Ishikawa (cell line): ENCODE results near the gene AP4M1.

ENCODE experiments used
- CEBPB ChIP-seq: IDR thresholded peaks from 2 replicates; pipeline ENCODE4 v1.6.1; 2012
- CREB1 ChIP-seq: IDR thresholded peaks from 2 replicates; pipeline ENCODE4 v1.6.1; 2012; ENCODE audit warnings: low read depth
- EGR1 ChIP-seq: IDR thresholded peaks from 2 replicates; pipeline ENCODE4 v1.6.1; 2012
- EP300 ChIP-seq: IDR thresholded peaks from 2 replicates; pipeline ENCODE4 v1.6.1; 2012; ENCODE audit warnings: borderline replicate concordance
- FOXM1 ChIP-seq: IDR thresholded peaks from 2 replicates; pipeline ENCODE4 v1.6.1; 2012; ENCODE audit warnings: low read depth, borderline replicate concordance
- MAX ChIP-seq: IDR thresholded peaks from 2 replicates; pipeline ENCODE4 v1.6.1; 2012
- NFIC ChIP-seq: IDR thresholded peaks from 2 replicates; pipeline ENCODE4 v1.6.1; 2012
- RAD21 ChIP-seq: IDR thresholded peaks from 2 replicates; pipeline ENCODE4 v1.6.1; 2012; ENCODE audit warnings: low read depth
- TAF1 ChIP-seq: IDR thresholded peaks from 2 replicates; pipeline ENCODE4 v1.6.1; 2012; ENCODE audit warnings: low read depth, mild to moderate bottlenecking
- TCF12 ChIP-seq: IDR thresholded peaks from 2 replicates; pipeline ENCODE4 v1.6.1; 2012; ENCODE audit warnings: low read depth
- TEAD4 ChIP-seq: IDR thresholded peaks from 2 replicates; pipeline ENCODE4 v1.6.1; 2012
- YY1 ChIP-seq: IDR thresholded peaks from 2 replicates; pipeline ENCODE4 v1.6.1; 2012; ENCODE audit warnings: low read depth
- ZBTB7A ChIP-seq: IDR thresholded peaks from 2 replicates; pipeline ENCODE4 v1.6.1; 2012; ENCODE audit warnings: low read depth
- TF ChIP-seq, protein P1 (sequence below): IDR thresholded peaks from 2 replicates; pipeline ENCODE4 v1.6.1; 2012; ENCODE audit warnings: low read depth, mild to moderate bottlenecking

DNA sequence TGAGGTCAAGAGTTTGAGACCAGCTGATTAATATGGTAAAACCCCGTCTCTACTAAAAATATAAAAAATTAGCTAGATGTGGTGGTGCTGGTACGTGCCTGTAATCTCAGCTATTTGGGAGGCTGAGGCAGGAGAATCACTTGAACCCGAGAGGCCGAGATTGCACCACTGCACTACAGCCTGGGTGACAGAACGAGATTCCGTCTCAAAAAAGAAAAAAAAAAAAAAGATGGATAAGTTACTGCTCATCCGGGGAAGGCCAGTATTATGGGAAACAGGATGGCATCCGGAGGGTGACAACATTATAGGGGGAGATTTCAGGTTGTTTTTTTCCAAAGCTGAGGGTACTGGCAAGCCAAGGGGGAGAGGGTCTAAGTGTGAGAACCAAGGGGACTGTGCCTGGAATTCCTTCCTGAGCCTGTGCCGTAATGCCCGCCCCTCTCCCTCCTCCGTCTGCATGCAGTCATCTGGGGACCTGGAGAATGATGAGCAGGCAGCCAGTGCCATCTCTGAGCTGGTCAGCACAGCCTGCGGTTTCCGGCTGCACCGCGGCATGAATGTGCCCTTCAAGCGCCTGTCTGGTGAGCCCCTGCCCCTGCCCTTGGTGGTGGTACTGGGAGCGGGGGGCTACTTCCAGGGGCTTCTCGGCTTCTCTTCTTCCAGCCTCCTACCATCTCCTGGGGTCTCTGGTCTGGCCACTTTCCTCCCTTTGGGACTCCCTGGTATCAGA lies 51.7 kb downstream of the AP4M1 start:
- TF ChIP-seq RAD21 (no peak), CEBPB (no peak), TCF12 (no peak), TAF1 (no peak), CREB1 (no peak), MAX (no peak), NFIC (no peak), YY1 (no peak), EP300 (no peak), EGR1 (no peak), FOXM1 (no peak), ZBTB7A (no peak), TEAD4 (no peak)
- TF ChIP-seq, protein P1, sequence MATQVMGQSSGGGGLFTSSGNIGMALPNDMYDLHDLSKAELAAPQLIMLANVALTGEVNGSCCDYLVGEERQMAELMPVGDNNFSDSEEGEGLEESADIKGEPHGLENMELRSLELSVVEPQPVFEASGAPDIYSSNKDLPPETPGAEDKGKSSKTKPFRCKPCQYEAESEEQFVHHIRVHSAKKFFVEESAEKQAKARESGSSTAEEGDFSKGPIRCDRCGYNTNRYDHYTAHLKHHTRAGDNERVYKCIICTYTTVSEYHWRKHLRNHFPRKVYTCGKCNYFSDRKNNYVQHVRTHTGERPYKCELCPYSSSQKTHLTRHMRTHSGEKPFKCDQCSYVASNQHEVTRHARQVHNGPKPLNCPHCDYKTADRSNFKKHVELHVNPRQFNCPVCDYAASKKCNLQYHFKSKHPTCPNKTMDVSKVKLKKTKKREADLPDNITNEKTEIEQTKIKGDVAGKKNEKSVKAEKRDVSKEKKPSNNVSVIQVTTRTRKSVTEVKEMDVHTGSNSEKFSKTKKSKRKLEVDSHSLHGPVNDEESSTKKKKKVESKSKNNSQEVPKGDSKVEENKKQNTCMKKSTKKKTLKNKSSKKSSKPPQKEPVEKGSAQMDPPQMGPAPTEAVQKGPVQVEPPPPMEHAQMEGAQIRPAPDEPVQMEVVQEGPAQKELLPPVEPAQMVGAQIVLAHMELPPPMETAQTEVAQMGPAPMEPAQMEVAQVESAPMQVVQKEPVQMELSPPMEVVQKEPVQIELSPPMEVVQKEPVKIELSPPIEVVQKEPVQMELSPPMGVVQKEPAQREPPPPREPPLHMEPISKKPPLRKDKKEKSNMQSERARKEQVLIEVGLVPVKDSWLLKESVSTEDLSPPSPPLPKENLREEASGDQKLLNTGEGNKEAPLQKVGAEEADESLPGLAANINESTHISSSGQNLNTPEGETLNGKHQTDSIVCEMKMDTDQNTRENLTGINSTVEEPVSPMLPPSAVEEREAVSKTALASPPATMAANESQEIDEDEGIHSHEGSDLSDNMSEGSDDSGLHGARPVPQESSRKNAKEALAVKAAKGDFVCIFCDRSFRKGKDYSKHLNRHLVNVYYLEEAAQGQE = no peak
